ELR (cell line): ENCODE measurements around the gene PAQR6.
"Not testable (repeated sequence)": the region's sequence is repeated elsewhere in the genome, so short reads cannot be mapped to it uniquely, and the experiment has no call there.

ENCODE experiments used
- DNase-seq: peaks from one replicate; pipeline ENCODE4 v3.0.0-alpha.2; 2015; ENCODE audit warnings: low read depth

The PAQR6 gene

GRCh38 chr1:156230473-156230837, 17.4 kb downstream of the PAQR6 start:
- no peak for DNase-seq

DNA sequence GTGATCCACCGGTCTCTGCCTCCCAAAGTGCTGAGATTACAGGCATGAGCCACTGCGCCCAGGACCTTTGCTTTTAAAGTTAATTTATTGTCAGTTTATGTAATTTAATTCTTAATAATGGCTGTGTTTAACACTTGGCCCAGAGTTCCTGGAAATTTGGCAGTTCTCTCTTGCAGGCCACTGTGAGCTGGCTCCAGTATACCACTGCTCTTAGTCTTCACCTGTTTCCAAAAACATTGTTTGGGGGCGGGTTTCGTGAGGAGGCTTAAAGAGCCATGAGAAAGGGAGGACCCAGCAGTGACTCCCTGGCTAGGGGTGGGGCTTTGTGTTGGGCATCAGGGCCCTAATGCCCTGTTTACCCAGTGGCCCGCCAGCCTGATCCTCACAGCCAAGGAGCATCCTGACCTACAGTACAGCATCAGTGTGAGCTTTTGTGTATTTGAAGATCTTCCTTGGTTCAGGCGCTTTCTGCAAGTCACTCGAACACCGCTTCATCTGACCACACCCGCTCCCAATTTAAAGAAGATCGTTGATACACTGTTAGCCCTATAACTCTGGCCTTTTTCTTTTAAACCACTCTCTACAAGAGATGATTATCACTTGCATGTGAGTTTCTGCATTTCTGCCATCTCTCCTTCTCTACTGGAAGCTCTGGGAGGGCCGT, 17.9 kb downstream of the PAQR6 start:
- no peak for DNase-seq

DNA sequence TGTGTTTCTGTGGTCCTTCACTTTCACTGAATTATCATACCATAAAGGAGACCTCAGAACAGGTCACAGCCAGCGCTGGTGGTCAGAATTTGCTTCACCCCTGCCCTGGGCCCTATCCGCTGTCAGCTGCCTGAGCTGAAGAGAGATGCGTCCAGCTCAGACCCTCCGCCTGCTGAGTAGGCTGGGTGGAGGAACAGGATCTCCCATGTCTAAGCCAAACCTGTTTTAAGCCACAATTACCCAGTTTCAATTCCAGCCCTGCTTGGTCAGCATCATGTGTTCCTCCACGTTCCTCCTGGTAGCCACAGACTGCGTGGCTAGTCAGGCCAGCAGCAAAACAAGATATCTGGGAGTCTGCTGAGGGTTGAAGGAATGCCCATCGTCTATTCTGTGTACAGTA, 19.4 kb downstream of the PAQR6 start:
- no peak for DNase-seq

DNA sequence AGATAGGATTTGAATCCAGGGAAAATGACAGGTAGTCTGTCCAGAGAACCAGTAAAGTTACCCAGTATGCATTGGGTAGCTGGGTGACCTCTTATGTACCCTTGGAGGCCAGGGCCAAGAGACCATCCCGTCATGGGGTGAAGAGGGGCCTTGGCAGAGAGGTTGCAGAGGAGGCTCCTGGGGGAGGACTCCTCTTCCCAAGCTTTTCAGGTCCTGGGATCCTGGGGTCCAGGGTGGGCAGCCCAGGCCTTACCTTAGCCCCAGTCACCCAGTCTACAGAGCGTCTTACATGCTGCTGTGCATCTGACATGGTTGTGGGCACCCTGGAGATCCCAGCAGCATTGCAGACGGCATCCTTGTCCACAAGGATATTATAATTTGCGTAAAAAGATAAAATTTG, 21.1 kb downstream of the PAQR6 start:
- DNase-seq: no peak

- no peak for DNase-seq
These were observed 21.7 kb downstream of the PAQR6 start for GRCh38 chr1:156226116-156226538.

DNA sequence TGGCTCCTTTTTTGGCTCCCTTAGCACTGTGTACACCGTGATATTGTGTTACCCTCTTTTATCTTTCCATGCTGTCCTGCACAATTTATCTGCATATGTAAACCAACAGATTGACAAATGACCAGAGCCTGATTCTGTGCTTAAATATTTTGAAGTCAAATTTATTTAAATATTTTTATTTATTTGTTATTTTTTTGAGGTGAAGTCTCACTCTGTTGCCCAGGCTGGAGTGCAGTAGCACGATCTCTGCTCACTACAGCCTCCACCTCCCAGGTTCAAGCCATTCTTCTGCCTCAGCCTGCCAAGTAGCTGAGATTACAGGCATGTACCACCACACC, 22.2 kb downstream of the PAQR6 start:
- no peak for DNase-seq

DNA sequence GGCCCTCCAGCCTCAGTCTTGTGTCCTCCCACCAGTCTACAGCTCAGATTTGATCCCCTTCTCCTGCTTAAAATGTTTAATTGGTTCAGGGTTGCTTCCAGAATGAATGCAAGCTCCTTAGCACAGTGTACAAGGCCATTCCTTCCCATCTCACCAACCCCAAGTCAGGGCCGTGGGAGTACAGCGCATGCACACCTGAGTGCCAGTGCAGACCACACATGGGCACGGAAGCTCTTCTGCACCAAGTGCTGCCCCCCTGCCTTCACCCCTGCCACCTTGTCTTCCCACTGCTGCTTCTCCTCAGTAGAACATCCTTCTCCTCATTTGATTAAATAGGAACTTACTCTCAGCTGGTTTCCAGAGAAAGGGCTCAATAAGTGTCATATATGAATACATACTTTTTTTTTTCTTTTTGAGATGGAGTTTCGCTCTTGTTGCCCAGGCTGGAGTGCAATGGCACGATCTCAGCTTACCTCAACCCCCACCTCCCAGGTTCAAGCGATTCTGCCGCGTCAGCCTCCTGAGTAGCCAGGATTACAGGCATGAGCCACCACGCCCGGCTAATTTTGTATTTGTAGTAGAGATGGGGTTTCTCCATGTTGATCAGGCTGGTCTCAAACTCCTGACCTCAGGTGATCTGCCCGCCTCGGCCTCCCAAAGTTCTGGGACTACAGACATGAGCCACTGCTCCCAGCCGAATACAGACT, 25.7 kb downstream of the PAQR6 start:
- DNase-seq: no peak

GRCh38 chr1:156220226-156220625, 27.6 kb downstream of the PAQR6 start:
- no peak for DNase-seq

DNA sequence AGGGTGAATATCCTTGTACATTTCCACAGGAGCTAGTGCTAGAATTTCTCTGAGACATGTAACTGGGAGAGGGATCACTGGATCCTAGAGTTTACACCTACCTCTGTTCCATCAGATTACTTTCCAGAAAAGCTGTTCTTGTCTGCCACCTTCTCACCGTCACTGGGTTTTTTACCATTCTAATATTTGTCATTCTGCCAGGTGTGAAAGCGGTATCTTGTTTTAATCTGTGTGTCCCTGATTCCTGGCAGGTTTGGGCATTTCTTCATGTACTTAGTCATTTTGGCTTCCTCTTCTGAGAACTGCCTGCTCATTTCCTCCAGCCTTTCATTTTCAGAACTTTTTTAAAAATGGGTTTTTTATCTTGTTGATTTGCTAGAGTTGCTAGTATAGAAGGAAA, 30.0 kb downstream of the PAQR6 start:
- DNase-seq: peak; percentile 46

- not testable (repeated sequence) for DNase-seq
These were observed 31.3 kb downstream of the PAQR6 start for GRCh38 chr1:156216361-156217086.

DNA sequence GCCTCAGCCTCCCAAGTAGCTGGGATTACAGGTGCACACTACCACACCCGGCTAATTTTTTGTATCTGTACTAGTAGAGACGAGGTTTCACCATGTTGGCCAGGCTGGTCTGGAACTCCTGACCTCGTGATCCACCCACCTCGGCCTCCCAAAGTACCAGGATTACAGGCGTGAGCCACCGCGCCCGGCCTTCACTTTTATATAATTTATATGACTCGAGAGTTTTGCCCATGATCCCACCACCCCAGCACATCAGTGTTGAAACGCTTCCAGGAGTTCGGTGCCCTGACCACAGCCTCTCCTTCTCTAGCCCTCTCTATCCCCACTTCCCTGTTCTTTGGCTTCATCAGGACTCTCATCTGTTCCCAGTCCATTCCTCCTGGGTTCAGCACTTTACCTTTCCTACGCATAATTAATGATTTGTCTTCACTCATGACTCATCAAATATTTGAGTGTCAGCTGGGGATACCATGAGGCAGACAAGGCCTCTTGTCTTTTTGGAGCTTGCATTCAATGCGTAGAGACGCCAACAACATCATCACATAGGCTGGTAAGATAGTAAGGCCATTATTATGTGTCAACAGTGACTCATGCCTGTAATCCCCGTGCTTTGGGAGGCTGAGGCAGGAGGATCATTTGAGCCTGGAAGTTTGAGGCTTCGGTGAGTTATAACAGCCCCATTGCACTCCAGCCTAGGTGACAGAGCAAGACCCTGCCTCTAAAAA, 33.7 kb downstream of the PAQR6 start:
- DNase-seq: peak; percentile 77

DNA sequence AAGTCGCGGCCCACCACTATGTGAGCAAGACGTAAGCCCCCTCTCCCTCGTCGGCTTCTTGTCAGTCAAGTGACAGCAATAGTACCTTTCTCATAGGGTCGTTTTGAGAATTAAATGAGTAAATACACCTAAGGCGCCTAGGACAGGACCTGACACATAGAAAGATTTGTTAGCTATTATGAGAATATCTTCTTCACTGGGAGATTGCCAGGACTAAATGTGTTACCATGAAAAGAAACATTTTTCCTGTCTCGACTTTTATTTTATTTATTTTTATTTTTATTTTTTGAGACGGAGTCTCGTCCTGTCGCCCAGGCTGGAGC, 34.3 kb downstream of the PAQR6 start:
- no peak for DNase-seq

- DNase-seq: peak; percentile 98
These were observed 34.8 kb downstream of the PAQR6 start, which contains the start of gene PMF1 for GRCh38 chr1:156212833-156213643. Gene PMF1 (plus strand): TSS chr1:156213007. CDS start chr1:156213016, 9 bp downstream.

GRCh38 chr1:156212130-156212529, 35.7 kb downstream of the PAQR6 start:
- DNase-seq: no peak

DNA sequence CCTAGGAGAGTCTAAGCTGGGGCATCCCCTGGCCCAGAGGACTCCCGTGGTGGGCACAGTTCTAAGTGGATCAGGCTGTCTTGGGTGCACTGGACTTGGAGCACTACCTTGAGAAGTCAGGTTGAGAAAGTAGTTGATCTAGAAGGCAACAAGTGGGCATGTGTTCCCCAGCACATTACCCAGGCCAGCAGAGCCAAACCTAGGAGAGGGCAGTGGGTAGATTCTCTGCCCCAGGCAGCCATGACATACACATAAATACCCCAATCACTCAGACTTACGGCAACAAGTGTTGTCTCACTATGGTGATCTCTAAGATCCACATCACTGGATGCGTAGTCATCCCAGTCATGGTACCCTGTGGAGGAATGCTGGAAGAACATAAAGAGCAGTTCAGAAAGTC, 36.6 kb downstream of the PAQR6 start:
- DNase-seq: peak; percentile 29

GRCh38 chr1:156204686-156205085, 43.2 kb downstream of the PAQR6 start:
- no peak for DNase-seq

DNA sequence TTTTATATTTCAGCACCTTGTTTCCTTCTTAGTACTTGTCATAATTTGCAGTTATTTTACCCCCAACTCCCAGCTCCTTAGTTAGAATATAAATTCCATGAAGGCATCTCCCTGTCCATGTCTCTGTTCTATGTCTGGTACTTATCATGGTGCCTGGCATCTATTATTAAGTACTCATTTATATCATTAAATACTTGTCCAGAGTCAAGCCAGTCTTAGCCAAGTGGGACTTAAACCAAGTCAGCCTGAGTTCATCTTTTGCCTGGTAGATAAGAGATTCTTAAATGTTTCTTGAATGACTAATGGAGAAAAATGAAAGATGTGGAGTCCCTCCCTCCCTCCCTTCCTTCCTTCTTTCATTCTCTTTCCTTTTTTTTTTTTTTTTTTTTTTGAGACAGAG, 44.5 kb downstream of the PAQR6 start:
- peak; percentile 72 for DNase-seq

GRCh38 chr1:156200044-156200443, 47.8 kb downstream of the PAQR6 start:
- DNase-seq: no peak

- DNase-seq: no peak
These were observed 49.0 kb downstream of the PAQR6 start for GRCh38 chr1:156198831-156199349.

- DNase-seq: no peak
These were observed 51.4 kb downstream of the PAQR6 start for GRCh38 chr1:156196445-156196844.

GRCh38 chr1:156195853-156196252, 52.0 kb downstream of the PAQR6 start:
- no peak for DNase-seq

DNA sequence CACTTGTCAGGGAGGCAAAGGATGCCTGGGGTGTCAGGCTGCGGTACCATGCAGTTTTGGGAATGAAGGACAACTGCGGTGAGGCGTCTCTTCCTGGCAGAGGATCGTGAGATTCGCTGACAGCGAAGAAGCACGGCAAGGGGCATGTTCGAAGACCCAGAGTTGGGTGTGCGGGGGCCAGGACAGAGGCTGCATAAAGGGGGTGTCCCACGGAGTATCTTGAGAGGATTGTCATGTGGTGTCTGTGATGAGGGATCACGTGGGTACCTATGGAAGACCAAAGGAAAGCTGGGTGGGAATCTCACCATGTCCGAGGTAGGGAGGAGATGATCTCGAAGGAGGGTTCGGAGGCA, 53.6 kb downstream of the PAQR6 start:
- DNase-seq: peak; percentile 52
